Measurements from ENCODE around the gene PNKD. TPM values are rescaled to one million over a fixed set of nuclear protein-coding genes. Genes with fewer than 3 reads are reported as not detected.

Gene PNKD
- total and polyA plus RNA-seq, 2 experiments from 2014 or later: 28.2 to 83.3 TPM

DNA sequence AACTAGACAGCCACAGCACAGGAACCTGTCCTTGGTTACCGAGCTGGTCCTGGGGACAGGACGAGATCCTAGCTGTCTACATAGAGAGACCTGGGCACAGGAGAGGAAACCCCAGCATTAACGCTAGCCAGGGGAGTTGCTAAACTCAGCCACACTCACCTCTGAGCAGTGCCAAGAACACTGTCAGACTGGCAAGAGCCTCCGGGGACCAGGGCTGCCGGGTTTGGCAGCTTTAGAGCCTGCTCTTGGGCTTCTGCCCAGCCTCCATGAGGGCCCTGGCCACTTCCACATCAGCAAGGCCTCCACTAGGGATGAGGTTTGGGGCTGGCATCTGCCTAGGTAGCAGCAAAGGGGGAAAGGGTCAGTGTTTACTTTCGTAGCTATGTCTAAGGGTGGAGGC lies 15.3 kb downstream of the PNKD start:
- no peaks in the 10 kb centered on the region for H3K79me2 ChIP-seq (replicated peaks; ENCODE audit: insufficient read depth)
- no peak for DNase-seq (ENCODE audit: low spot score)

More for the DNA sequence above, 15.3 kb downstream of the PNKD start:
- Mint-ChIP-seq H3K27me3 (ENCODE audit: insufficient read depth, low read depth, poor library complexity) (peaks cover 11% of the 10 kb centered on the region), H3K27ac (peak overlapping the region; percentile 62; the same call in 1 of the 2 replicates), H3K4me1 (peaks cover 23% of the 10 kb centered on the region), H3K4me3 (no peak overlapping the region), H3K9me3 (no peaks in the 10 kb centered on the region), H3K36me3 (ENCODE audit: low read depth) (0 out of 3 replicates have a peak, but pooled peaks cover 2% of the 10 kb centered on the region)
- H2AFZ ChIP-seq: no peak overlapping the region
- H3K36me3 ChIP-seq (ENCODE audit: insufficient read depth): no peaks in the 10 kb centered on the region; the same call in 1 of the 2 replicates
- H3K4me3 ChIP-seq: no peak overlapping the region
- no peaks in the 10 kb centered on the region for H3F3A ChIP-seq (replicated peaks; ENCODE audit: low read depth)
- H3K27ac ChIP-seq (ENCODE audit: low read depth): no peak overlapping the region
- peaks cover 10% of the 10 kb centered on the region for H3K4me1 ChIP-seq (ENCODE audit: insufficient read depth)
- no peaks in the 10 kb centered on the region for H4K20me1 ChIP-seq (replicated peaks; ENCODE audit: insufficient read depth)
- no peak overlapping the region for H3K4me2 ChIP-seq
- H3K9me2 ChIP-seq (ENCODE audit: insufficient read depth): no peaks in the 10 kb centered on the region
- ATAC-seq: no peak
- H3K27me3 ChIP-seq (ENCODE audit: insufficient read depth): no peaks in the 10 kb centered on the region
- TF ChIP-seq JUNB (IDR thresholded peaks at IDR 0.05; ENCODE audit: unreplicated experiment): no peak
- no peak for TF ChIP-seq EZH2 (IDR thresholded peaks at IDR 0.05; ENCODE audit: low read depth, unreplicated experiment)
- TF ChIP-seq NANOG (IDR thresholded peaks at IDR 0.05; ENCODE audit: borderline replicate concordance): no peak
- TF ChIP-seq EZH2phosphoT487 (IDR thresholded peaks at IDR 0.05; ENCODE audit: unreplicated experiment): no peak
- TF ChIP-seq, protein P1, sequence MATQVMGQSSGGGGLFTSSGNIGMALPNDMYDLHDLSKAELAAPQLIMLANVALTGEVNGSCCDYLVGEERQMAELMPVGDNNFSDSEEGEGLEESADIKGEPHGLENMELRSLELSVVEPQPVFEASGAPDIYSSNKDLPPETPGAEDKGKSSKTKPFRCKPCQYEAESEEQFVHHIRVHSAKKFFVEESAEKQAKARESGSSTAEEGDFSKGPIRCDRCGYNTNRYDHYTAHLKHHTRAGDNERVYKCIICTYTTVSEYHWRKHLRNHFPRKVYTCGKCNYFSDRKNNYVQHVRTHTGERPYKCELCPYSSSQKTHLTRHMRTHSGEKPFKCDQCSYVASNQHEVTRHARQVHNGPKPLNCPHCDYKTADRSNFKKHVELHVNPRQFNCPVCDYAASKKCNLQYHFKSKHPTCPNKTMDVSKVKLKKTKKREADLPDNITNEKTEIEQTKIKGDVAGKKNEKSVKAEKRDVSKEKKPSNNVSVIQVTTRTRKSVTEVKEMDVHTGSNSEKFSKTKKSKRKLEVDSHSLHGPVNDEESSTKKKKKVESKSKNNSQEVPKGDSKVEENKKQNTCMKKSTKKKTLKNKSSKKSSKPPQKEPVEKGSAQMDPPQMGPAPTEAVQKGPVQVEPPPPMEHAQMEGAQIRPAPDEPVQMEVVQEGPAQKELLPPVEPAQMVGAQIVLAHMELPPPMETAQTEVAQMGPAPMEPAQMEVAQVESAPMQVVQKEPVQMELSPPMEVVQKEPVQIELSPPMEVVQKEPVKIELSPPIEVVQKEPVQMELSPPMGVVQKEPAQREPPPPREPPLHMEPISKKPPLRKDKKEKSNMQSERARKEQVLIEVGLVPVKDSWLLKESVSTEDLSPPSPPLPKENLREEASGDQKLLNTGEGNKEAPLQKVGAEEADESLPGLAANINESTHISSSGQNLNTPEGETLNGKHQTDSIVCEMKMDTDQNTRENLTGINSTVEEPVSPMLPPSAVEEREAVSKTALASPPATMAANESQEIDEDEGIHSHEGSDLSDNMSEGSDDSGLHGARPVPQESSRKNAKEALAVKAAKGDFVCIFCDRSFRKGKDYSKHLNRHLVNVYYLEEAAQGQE (IDR thresholded peaks at IDR 0.05; ENCODE audit: unreplicated experiment): no peak
- TF ChIP-seq POLR2AphosphoS5 (IDR thresholded peaks at IDR 0.05; ENCODE audit: low read depth): no peak
- TF ChIP-seq, protein P2, sequence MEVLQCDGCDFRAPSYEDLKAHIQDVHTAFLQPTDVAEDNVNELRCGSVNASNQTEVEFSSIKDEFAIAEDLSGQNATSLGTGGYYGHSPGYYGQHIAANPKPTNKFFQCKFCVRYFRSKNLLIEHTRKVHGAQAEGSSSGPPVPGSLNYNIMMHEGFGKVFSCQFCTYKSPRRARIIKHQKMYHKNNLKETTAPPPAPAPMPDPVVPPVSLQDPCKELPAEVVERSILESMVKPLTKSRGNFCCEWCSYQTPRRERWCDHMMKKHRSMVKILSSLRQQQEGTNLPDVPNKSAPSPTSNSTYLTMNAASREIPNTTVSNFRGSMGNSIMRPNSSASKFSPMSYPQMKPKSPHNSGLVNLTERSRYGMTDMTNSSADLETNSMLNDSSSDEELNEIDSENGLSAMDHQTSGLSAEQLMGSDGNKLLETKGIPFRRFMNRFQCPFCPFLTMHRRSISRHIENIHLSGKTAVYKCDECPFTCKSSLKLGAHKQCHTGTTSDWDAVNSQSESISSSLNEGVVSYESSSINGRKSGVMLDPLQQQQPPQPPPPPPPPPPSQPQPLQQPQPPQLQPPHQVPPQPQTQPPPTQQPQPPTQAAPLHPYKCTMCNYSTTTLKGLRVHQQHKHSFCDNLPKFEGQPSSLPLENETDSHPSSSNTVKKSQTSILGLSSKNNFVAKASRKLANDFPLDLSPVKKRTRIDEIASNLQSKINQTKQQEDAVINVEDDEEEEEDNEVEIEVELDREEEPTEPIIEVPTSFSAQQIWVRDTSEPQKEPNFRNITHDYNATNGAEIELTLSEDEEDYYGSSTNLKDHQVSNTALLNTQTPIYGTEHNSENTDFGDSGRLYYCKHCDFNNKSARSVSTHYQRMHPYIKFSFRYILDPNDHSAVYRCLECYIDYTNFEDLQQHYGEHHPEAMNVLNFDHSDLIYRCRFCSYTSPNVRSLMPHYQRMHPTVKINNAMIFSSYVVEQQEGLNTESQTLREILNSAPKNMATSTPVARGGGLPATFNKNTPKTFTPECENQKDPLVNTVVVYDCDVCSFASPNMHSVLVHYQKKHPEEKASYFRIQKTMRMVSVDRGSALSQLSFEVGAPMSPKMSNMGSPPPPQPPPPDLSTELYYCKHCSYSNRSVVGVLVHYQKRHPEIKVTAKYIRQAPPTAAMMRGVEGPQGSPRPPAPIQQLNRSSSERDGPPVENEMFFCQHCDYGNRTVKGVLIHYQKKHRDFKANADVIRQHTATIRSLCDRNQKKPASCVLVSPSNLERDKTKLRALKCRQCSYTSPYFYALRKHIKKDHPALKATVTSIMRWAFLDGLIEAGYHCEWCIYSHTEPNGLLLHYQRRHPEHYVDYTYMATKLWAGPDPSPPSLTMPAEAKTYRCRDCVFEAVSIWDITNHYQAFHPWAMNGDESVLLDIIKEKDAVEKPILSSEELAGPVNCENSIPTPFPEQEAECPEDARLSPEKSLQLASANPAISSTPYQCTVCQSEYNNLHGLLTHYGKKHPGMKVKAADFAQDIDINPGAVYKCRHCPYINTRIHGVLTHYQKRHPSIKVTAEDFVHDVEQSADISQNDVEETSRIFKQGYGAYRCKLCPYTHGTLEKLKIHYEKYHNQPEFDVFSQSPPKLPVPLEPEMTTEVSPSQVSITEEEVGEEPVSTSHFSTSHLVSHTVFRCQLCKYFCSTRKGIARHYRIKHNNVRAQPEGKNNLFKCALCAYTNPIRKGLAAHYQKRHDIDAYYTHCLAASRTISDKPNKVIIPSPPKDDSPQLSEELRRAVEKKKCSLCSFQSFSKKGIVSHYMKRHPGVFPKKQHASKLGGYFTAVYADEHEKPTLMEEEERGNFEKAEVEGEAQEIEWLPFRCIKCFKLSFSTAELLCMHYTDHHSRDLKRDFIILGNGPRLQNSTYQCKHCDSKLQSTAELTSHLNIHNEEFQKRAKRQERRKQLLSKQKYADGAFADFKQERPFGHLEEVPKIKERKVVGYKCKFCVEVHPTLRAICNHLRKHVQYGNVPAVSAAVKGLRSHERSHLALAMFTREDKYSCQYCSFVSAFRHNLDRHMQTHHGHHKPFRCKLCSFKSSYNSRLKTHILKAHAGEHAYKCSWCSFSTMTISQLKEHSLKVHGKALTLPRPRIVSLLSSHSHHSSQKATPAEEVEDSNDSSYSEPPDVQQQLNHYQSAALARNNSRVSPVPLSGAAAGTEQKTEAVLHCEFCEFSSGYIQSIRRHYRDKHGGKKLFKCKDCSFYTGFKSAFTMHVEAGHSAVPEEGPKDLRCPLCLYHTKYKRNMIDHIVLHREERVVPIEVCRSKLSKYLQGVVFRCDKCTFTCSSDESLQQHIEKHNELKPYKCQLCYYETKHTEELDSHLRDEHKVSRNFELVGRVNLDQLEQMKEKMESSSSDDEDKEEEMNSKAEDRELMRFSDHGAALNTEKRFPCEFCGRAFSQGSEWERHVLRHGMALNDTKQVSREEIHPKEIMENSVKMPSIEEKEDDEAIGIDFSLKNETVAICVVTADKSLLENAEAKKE (CRISPR knock-in tag; IDR thresholded peaks at IDR 0.05): no peak
- TF ChIP-seq STAT1 (IDR thresholded peaks at IDR 0.05; ENCODE audit: unreplicated experiment): no peak
- no peak for TF ChIP-seq ZNF114 (CRISPR knock-in tag; IDR thresholded peaks at IDR 0.05)
- TF ChIP-seq CREB1 (CRISPR knock-in tag; IDR thresholded peaks at IDR 0.05; ENCODE audit: low read depth): no peak
- TF ChIP-seq, protein P3, sequence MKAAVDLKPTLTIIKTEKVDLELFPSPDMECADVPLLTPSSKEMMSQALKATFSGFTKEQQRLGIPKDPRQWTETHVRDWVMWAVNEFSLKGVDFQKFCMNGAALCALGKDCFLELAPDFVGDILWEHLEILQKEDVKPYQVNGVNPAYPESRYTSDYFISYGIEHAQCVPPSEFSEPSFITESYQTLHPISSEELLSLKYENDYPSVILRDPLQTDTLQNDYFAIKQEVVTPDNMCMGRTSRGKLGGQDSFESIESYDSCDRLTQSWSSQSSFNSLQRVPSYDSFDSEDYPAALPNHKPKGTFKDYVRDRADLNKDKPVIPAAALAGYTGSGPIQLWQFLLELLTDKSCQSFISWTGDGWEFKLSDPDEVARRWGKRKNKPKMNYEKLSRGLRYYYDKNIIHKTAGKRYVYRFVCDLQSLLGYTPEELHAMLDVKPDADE (IDR thresholded peaks at IDR 0.05): no peak
- TF ChIP-seq ZNF331 (CRISPR knock-in tag; IDR thresholded peaks at IDR 0.05; ENCODE audit: low read depth): no peak
- TF ChIP-seq, protein P4, sequence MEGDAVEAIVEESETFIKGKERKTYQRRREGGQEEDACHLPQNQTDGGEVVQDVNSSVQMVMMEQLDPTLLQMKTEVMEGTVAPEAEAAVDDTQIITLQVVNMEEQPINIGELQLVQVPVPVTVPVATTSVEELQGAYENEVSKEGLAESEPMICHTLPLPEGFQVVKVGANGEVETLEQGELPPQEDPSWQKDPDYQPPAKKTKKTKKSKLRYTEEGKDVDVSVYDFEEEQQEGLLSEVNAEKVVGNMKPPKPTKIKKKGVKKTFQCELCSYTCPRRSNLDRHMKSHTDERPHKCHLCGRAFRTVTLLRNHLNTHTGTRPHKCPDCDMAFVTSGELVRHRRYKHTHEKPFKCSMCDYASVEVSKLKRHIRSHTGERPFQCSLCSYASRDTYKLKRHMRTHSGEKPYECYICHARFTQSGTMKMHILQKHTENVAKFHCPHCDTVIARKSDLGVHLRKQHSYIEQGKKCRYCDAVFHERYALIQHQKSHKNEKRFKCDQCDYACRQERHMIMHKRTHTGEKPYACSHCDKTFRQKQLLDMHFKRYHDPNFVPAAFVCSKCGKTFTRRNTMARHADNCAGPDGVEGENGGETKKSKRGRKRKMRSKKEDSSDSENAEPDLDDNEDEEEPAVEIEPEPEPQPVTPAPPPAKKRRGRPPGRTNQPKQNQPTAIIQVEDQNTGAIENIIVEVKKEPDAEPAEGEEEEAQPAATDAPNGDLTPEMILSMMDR (conservative IDR thresholded peaks at IDR 0.05; ENCODE audit: low read depth in 2 of 2): no peak
